ENCODE results near the gene CSNK2B.
"Not testable (repeated sequence)": the region's sequence is repeated elsewhere in the genome, so short reads cannot be mapped to it uniquely, and the experiment has no call there.

Gene CSNK2B

GRCh38 chr6:31687860-31688693 is 22.2 kb downstream of the CSNK2B start:
- DNase-seq (ENCODE audit: low read depth) = no peak

- no peak for DNase-seq (ENCODE audit: low read depth)
These were observed 23.6 kb downstream of the CSNK2B start for GRCh38 chr6:31689249-31690110.

- peak; percentile 15 for DNase-seq (ENCODE audit: low read depth)
These were observed 24.6 kb downstream of the CSNK2B start for GRCh38 chr6:31690231-31691077.

GRCh38 chr6:31691078-31691463 is 25.2 kb downstream of the CSNK2B start:
- no peak for DNase-seq (ENCODE audit: low read depth)

- no peak for DNase-seq (ENCODE audit: low read depth)
These were observed 25.8 kb downstream of the CSNK2B start for GRCh38 chr6:31691564-31692108.

GRCh38 chr6:31692353-31692752 is 26.5 kb downstream of the CSNK2B start:
- DNase-seq (ENCODE audit: low read depth) = no peak

GRCh38 chr6:31692886-31693285 is 27.0 kb downstream of the CSNK2B start:
- no peak for DNase-seq (ENCODE audit: low read depth)

GRCh38 chr6:31693535-31693934 is 27.7 kb downstream of the CSNK2B start:
- no peak for DNase-seq (ENCODE audit: low read depth)

- peak; percentile 33 for DNase-seq (ENCODE audit: low read depth)
These were observed 31.7 kb downstream of the CSNK2B start for GRCh38 chr6:31697555-31697954.

- no peak for DNase-seq (ENCODE audit: low read depth)
These were observed 35.0 kb downstream of the CSNK2B start for GRCh38 chr6:31700740-31701401.

GRCh38 chr6:31701666-31702404 is 36.0 kb downstream of the CSNK2B start:
- peak; percentile 49 for DNase-seq (ENCODE audit: low read depth)

- no peak for DNase-seq (ENCODE audit: low read depth)
These were observed 36.5 kb downstream of the CSNK2B start for GRCh38 chr6:31702405-31702818.

GRCh38 chr6:31702819-31703716 is 37.2 kb downstream of the CSNK2B start, which contains the start of gene ABHD16A:
TSS of gene ABHD16A (minus strand) at chr6:31703324. CDS start at chr6:31703281, 43 bp downstream.
- DNase-seq (ENCODE audit: low read depth) = peak; percentile 99

- DNase-seq (ENCODE audit: low read depth) = no peak
These were observed 40.1 kb downstream of the CSNK2B start for GRCh38 chr6:31705931-31706330.

GRCh38 chr6:31706599-31706998 is 40.7 kb downstream of the CSNK2B start, which contains the start of gene LY6G6F:
TSS of gene LY6G6F (plus strand) at chr6:31706866. CDS start at chr6:31706907, 41 bp downstream.
- no peak for DNase-seq (ENCODE audit: low read depth)

GRCh38 chr6:31707701-31708100 is 41.8 kb downstream of the CSNK2B start:
- DNase-seq (ENCODE audit: low read depth) = no peak

GRCh38 chr6:31708224-31708623 is 42.3 kb downstream of the CSNK2B start:
- DNase-seq (ENCODE audit: low read depth) = no peak

GRCh38 chr6:31709157-31709556 is 43.3 kb downstream of the CSNK2B start:
- DNase-seq (ENCODE audit: low read depth) = not testable (repeated sequence)

GRCh38 chr6:31710523-31711219 is 44.8 kb downstream of the CSNK2B start:
- no peak for DNase-seq (ENCODE audit: low read depth)
